NK-92 (cell line): Measurements from ENCODE around the gene MRPS10.
"Not testable (repeated sequence)": the region's sequence is repeated elsewhere in the genome, so short reads cannot be mapped to it uniquely, and the experiment has no call there.

Source experiments
- DNase-seq: peaks from one replicate; lab custom pipeline; 2025; ENCODE audit not compliant: unreplicated experiment; lab: John Stamatoyannopoulos, UW

MRPS10 gene

GRCh38 chr6:42211726-42212125 is 5.9 kb downstream of the MRPS10 start:
- DNase-seq, result no peak

- no peak for DNase-seq
Observed at GRCh38 chr6:42210551-42210950, 7.1 kb downstream of the MRPS10 start.

GRCh38 chr6:42207559-42207958 is 10.1 kb downstream of the MRPS10 start:
- not testable (repeated sequence) for DNase-seq

- DNase-seq, result no peak
Observed at GRCh38 chr6:42204768-42205282, 12.8 kb downstream of the MRPS10 start.

GRCh38 chr6:42203183-42203582 is 14.5 kb downstream of the MRPS10 start:
- no peak for DNase-seq

- not testable (repeated sequence) for DNase-seq
Observed at GRCh38 chr6:42202131-42202915, 15.3 kb downstream of the MRPS10 start.

- DNase-seq, result no peak
Observed at GRCh38 chr6:42201382-42201781, 16.3 kb downstream of the MRPS10 start.

- no peak for DNase-seq
Observed at GRCh38 chr6:42200035-42200434, 17.6 kb downstream of the MRPS10 start.

- DNase-seq, result no peak
Observed at GRCh38 chr6:42199106-42199981, 18.3 kb downstream of the MRPS10 start.

GRCh38 chr6:42197555-42198362 is 19.9 kb downstream of the MRPS10 start:
- DNase-seq, result no peak

- no peak for DNase-seq
Observed at GRCh38 chr6:42195415-42195814, 22.2 kb downstream of the MRPS10 start.

- DNase-seq, result no peak
Observed at GRCh38 chr6:42194056-42194455, 23.6 kb downstream of the MRPS10 start.

GRCh38 chr6:42193491-42193894 is 24.2 kb downstream of the MRPS10 start:
- no peak for DNase-seq

- not testable (repeated sequence) for DNase-seq
Observed at GRCh38 chr6:42192385-42192784, 25.3 kb downstream of the MRPS10 start.

GRCh38 chr6:42190554-42191183 is 27.0 kb downstream of the MRPS10 start:
- no peak for DNase-seq

- DNase-seq, result no peak
Observed at GRCh38 chr6:42188406-42188805, 29.3 kb downstream of the MRPS10 start.

- no peak for DNase-seq
Observed at GRCh38 chr6:42185597-42185996, 32.1 kb downstream of the MRPS10 start.

- no peak for DNase-seq
Observed at GRCh38 chr6:42184475-42184874, 33.2 kb downstream of the MRPS10 start.

GRCh38 chr6:42182101-42182500 is 35.6 kb downstream of the MRPS10 start:
- no peak for DNase-seq

- no peak for DNase-seq
Observed at GRCh38 chr6:42179945-42180313, 37.7 kb downstream of the MRPS10 start.
